WERI-Rb-1 (cell line): Measurements from ENCODE around the gene DENR.
"Not testable (repeated sequence)": the region's sequence is repeated elsewhere in the genome, so short reads cannot be mapped to it uniquely, and the experiment has no call there.

ENCODE experiments used
- DNase-seq: peaks from one replicate; pipeline ENCODE4 v3.0.0-alpha.2; 2020
- H3K27ac ChIP-seq: fragments of 250-450 bp; sonication (Bioruptor Pico); 2 replicates; pipeline ENCODE4 v1.5.1; 2020; ENCODE audit warnings: mild to moderate bottlenecking, moderate library complexity
- H3K27me3 ChIP-seq: fragments of 250-450 bp; sonication (Bioruptor Pico); 2 replicates; pipeline ENCODE4 v1.5.1; 2021; ENCODE audit warnings: mild to moderate bottlenecking, low read depth, moderate library complexity; ENCODE audit not compliant: insufficient read depth, severe bottlenecking
- H3K36me3 ChIP-seq: fragments of 250-450 bp; sonication (Bioruptor Pico); 2 replicates; pipeline ENCODE4 v1.5.1; 2020; ENCODE audit warnings: mild to moderate bottlenecking, moderate library complexity
- H3K4me3 ChIP-seq: 2 replicates; pipeline ENCODE4 v1.5.1; 2011; ENCODE audit warnings: low read depth, mild to moderate bottlenecking, control low read depth, low read length
- H3K9me3 ChIP-seq: fragments of 250-450 bp; sonication (Bioruptor Pico); 2 replicates; pipeline ENCODE4 v1.5.1; 2021; ENCODE audit warnings: mild to moderate bottlenecking, moderate library complexity; ENCODE audit not compliant: severe bottlenecking
- TF ChIP-seq, protein P1 (sequence below): IDR thresholded peaks from 2 replicates; pipeline ENCODE4 v1.5.1; 2011; ENCODE audit warnings: low read depth, mild to moderate bottlenecking, control low read depth, inconsistent platforms, low read length

Gene DENR

DNA sequence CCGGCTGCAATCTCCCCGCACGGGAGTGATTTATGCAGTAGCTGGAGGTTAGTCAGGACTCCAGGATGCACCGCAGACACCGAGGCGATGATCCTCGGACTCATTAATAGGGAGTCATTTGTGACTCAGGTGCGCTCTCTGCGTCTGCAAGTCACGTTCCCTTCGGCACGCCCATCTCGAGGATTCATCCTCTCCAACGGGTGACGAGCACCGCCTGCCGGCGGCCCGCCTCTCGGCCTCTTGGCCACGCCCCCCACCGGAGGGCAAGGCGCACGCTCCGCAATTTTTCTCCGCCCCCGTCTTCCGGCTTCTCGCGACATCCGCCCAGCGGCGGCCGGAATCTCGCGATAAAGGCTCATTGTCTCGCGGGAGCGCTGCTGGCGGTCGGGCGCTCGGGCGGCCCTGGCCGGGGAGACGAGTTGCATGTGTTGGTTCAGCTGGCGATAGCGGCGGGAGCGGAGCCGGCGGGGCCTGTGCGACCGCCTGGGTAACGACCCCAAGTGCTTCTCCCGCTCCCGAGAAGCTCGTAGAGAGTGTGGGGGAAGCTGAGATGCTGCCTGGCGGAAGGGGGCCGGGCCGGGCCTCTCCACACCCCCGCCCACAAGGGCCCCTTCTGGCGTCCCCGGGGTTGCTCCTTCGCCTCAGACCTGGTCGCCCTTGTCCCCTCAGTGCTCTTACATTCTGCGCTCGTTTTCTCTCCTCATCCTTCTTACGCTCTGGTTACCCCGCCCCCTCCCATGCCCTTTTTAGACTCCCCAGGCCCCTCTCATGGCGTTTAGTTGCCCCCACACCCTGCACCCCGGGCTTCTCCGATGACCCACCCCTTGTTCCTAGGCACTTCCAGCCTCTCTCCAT is at the start of gene DENR:
DENR (plus strand) TSS at position 361 of the 855 bp plus-strand sequence. CDS start 878 bp downstream, outside the sequence.
- peak; percentile 98 for DNase-seq
- TF ChIP-seq, protein P1, sequence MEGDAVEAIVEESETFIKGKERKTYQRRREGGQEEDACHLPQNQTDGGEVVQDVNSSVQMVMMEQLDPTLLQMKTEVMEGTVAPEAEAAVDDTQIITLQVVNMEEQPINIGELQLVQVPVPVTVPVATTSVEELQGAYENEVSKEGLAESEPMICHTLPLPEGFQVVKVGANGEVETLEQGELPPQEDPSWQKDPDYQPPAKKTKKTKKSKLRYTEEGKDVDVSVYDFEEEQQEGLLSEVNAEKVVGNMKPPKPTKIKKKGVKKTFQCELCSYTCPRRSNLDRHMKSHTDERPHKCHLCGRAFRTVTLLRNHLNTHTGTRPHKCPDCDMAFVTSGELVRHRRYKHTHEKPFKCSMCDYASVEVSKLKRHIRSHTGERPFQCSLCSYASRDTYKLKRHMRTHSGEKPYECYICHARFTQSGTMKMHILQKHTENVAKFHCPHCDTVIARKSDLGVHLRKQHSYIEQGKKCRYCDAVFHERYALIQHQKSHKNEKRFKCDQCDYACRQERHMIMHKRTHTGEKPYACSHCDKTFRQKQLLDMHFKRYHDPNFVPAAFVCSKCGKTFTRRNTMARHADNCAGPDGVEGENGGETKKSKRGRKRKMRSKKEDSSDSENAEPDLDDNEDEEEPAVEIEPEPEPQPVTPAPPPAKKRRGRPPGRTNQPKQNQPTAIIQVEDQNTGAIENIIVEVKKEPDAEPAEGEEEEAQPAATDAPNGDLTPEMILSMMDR, result peak; percentile 94
- peak within 1 kb of the TSS; percentile 93 for H3K27ac ChIP-seq
- no peaks in the 10 kb centered on the region for H3K27me3 ChIP-seq
- peaks cover 42% of the 10 kb centered on the region for H3K36me3 ChIP-seq
- peak within 1 kb of the TSS; percentile 78 for H3K4me3 ChIP-seq
- H3K9me3 ChIP-seq, result no peaks in the 10 kb centered on the region

GRCh38 chr12:122702890-122703611 is 49.6 kb upstream of the DENR start, which contains the start of gene HCAR2:
HCAR2 (minus strand) TSS chr12:122703357; CDS start chr12:122703283, 74 bp downstream.
- H3K27me3 ChIP-seq, H3K27ac ChIP-seq, H3K36me3 ChIP-seq, H3K9me3 ChIP-seq, DNase-seq, H3K4me3 ChIP-seq: not testable (repeated sequence)

GRCh38 chr12:122703841-122704240 is 48.8 kb upstream of the DENR start:
- DNase-seq, H3K9me3 ChIP-seq, H3K4me3 ChIP-seq, H3K27me3 ChIP-seq, H3K36me3 ChIP-seq, H3K27ac ChIP-seq: not testable (repeated sequence)

- not testable (repeated sequence) for H3K9me3 ChIP-seq, H3K27ac ChIP-seq, H3K4me3 ChIP-seq, H3K36me3 ChIP-seq, DNase-seq, H3K27me3 ChIP-seq
Measured at GRCh38 chr12:122709287-122709686, 43.3 kb upstream of the DENR start.

DNA sequence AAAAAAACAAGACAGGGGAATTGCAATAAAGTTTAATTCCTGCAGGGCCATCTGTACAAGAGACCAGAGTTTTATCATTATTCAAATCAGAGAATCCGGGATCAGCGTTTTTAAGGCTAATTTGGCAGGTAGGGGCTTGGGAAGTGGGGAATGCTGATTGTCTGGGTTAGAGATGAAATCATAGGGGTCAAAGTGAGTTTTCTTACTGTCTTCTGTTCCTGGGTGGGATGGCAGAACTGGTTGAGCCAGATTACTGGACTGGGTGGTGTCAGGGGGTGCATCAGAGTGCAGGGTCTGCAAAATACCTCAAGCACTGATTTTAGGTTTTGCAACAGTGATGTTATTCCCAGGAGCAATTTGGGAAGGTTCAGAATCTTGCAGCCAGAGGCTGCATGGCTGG is 42.3 kb upstream of the DENR start:
- H3K27ac ChIP-seq, DNase-seq, H3K36me3 ChIP-seq, H3K27me3 ChIP-seq, H3K9me3 ChIP-seq, H3K4me3 ChIP-seq: not testable (repeated sequence)

GRCh38 chr12:122711266-122711665 is 41.4 kb upstream of the DENR start:
- not testable (repeated sequence) for H3K4me3 ChIP-seq, H3K9me3 ChIP-seq, H3K36me3 ChIP-seq, DNase-seq, H3K27ac ChIP-seq, H3K27me3 ChIP-seq

DNA sequence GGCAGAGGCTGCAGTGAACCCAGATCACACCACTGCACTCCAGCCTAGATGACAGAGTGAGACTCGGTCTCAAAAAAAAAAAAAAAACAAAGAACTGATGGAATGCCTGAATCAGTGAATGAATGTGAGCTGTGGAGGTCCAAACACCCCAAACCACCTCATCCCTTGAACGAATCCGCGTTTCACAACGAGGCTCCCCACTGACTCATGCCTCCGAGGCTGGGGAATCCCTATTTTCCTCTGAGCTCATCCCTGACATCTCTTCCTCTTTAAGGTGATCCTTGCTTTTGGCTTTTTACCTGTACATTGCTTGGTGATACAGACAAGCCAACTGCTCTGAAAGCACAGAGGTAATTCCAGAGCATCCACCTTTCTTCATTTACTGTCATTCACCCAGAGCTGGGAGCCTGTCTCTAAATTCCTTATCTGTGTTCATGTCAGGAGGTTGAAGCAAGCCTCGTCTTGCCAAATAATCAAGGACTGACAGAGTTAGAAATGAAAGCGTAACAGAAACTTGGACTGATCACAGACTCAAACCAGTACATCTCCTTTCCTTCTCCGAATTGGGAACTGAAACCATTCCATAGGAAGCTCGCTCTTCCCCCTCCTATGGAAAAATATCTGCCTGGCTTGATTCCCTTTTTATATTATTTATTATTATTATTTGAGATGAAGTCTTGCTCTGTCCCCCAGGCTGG is 39.0 kb upstream of the DENR start:
- H3K36me3 ChIP-seq, H3K4me3 ChIP-seq, H3K27ac ChIP-seq, DNase-seq, H3K9me3 ChIP-seq, H3K27me3 ChIP-seq: not testable (repeated sequence)

- H3K36me3 ChIP-seq, DNase-seq, H3K27me3 ChIP-seq, H3K4me3 ChIP-seq, H3K9me3 ChIP-seq, H3K27ac ChIP-seq: not testable (repeated sequence)
Measured at GRCh38 chr12:122715211-122715610, 37.4 kb upstream of the DENR start.

DNA sequence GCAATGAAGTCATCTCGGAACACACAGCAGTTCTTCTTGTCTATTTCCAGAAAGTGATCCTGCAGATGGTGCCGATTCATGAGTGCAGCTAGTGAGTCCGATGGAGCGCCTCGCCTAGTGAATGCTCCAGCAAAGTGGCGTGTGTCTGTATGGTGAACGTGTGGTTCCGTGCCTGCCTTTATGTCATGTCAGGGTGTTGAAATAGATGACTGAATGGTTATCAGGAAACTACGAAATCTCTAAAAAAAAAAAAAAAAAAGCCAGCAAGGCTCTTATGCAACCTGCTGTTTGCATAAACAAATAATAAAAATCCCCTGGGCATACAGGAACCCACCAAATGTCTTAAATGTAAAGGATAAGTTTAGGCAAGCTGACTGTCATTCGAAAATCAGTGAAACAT is 36.0 kb upstream of the DENR start, which contains the start of gene HCAR3:
HCAR3 (minus strand) TSS at position 154 of the 400 bp plus-strand sequence; CDS start at position 80, 74 bp downstream.
- H3K27me3 ChIP-seq, H3K36me3 ChIP-seq, H3K9me3 ChIP-seq, DNase-seq, H3K4me3 ChIP-seq, H3K27ac ChIP-seq: not testable (repeated sequence)
